HG02798 (cell line): Measurements from ENCODE around the gene CFAP298.
"Not testable (repeated sequence)": the region's sequence is repeated elsewhere in the genome, so short reads cannot be mapped to it uniquely, and the experiment has no call there.

Experiments used
- ATAC-seq: cut with Tn5 transposase; IDR thresholded peaks from one replicate; pipeline ENCODE4 v1.9.1; 2021; ENCODE audit warnings: mild to moderate bottlenecking; ENCODE audit not compliant: unreplicated experiment, poor library complexity

The CFAP298 gene, protein sequence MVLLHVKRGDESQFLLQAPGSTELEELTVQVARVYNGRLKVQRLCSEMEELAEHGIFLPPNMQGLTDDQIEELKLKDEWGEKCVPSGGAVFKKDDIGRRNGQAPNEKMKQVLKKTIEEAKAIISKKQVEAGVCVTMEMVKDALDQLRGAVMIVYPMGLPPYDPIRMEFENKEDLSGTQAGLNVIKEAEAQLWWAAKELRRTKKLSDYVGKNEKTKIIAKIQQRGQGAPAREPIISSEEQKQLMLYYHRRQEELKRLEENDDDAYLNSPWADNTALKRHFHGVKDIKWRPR

DNA sequence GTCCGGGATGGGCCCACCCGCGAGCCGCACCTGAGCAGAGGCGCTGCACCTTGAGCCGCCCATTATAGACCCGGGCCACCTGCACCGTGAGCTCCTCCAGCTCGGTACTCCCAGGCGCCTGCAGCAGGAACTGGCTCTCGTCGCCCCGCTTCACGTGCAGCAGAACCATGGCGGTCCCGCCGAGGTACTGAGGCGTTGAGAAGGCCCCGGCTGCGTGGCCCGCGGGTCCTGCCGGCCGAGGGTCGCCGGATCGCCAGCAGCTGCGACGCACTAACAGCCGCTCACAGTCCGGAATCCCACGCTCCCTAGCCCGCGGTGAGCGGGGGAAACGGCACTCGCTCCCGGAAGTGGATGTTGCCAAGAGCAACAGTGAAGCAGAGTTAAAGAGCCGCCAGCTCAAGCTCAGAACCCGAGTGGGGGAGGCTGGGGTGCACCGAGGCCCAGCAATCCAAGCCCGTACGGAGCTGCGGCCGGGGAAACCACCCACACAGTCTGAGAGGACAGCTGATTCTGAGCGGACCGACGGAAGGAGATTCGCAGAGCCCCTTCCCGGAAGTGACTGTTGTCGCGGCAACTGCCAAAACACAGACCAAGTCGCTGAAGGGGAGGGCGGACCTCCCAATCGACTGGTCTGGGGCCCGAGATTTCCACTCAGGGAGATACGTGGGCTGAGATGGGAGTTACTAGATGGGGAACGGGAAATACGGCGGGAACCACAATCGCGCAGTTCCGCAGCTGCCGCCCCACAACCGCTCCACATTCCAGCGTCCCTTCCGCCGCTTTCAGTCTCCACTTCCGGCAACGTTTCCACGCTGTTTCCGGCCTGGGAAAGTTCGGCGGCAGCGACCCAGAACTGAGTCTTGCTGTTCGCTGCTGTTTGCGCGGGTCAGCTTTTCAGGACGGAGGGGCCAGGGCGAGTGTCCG lies at the start of gene CFAP298:
Gene CFAP298 (minus strand): TSS at position 303 of the 924 bp plus-strand sequence. CDS start 134 bp downstream, at position 169.
- ATAC-seq = peak; percentile 97

DNA sequence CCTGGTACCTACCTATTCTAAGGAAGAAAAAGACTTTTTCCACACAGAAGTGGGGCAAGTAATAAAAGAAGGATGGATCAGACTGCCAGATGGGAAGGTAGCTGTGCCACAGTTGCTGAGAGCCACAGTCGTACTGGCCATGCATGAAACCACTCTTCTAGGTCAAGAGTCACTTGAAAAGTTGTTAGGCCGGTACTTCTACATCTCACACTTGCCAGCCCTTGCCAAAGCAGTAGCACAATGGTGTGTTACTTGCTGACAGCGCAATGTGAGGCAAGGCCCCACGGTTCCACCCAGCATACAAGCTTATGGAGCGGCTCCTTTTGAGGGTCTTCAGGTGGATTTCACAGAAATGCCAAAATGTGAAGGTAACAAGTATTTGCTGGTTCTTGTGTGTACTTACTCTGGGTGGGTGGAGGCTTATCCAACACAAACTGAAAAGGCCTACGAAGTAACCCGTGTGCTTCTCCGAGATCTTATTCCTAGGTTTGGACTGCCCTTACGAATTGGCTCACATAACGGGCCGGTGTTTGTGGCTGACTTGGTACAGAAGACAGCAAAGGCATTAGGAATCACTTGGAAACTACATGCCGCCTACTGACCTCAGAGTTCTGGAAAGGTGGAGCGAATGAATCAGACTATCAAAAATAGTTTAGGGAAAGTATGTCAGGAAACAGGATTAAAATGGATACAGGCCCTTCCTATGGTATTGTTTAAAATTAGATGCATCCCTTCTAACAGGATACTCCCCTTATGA lies 49.0 kb upstream of the CFAP298 start:
- not testable (repeated sequence) for ATAC-seq

DNA sequence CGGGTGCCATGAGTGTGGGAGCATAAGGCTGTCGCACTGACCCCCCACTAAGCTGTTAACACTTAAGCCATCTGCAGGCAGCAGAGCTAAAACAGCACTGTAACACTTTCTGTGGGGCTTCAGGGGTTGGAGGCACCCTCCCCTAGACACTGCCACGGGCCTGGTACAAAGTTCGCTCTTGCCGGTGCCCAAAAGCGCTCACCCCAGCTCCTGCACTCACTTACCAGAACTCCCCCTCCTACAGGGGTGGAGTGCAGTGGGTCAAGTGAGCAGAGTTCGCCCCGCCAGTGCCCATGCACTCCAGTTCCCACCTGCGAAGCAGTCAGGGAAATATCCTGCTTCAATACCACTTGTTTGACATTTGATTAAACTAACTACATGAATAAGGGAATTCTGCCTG lies 46.3 kb upstream of the CFAP298 start:
- no peak for ATAC-seq

DNA sequence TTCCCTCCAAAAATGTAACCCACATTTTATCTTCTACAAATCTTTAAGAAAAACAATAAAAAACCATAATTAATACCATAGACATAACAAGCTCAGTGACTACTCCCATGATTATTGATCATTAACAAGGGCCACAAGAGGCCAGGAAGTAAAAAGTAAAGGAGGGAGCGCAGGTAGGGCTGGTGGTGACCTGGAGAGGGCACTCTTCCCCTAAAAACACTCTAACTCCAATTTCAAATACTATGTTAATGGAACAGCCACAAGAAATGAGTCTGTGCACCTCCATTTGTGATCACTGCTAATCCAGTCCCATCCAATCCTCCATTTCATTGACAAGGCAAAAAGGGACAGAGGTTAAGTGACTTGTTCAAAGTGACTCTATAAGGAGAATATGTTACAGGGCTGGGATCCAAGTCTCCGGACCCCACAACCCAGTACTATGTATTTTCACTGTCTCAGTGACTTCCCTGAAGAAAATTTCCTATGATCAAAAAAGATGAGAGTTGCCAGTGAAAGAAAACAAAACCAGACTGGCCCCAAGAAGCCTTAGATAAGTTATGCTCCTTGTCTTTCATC lies 41.2 kb upstream of the CFAP298 start:
- no peak for ATAC-seq

DNA sequence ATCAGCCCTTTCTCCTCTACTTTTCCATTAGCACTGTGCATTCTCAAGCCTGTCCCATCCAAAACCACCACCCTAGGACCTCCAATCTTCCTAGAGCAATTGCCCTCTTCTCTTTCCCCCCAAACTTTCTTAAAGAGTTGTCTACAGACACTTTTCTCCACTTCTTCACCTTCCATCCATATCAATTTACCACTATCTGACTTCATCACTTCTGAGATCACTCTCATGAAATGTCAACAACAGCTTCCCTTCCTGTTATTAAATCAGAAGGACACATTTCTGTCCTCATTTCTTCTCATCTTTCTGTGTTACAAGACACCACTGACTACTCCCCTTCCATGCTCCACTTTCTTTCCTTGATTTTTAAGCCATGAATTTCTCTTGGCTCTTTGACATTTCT lies 36.0 kb upstream of the CFAP298 start:
- no peak for ATAC-seq

DNA sequence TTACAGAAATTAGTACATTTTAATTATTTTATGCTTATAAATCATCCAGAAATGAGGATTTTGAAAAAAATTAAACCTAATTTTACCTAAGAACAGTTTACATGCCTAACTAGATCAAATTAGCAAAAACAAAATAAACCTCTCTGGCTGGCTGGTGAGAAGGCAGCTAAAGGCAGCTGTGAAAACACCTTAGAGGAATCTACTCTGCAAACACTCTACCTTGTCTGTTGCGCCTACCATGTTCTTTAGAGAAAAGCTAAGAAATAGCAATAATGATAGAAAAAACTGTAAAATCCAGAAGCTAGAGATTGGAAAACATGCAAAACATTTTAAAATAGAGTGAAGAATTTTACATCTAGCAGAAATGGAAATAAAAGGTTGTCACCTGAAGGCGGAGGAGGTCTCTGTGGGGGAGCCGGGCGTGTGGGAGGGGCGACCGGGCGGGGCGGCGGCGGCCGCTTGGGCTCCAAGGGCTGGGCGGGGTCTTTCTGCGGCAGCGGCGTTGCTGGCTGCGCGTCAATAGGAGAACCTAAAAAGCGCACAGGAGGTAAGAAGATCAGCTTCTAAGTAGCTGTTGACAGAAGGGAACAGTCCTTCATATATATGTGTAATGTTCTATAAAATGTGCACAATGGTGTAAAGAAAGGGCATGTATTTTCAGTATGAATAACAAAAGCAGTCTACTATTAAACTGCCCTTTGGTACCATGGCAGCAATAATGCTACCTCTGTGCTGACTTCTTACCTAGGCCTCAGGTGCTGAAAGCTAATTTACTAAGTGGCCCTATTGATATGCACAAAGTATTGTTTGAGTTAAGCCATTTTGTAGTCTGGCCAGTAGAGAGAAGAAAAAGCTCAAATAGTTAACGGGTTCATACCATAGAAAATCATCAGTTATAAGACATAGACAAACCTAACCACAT lies 33.3 kb upstream of the CFAP298 start:
- ATAC-seq = no peak

DNA sequence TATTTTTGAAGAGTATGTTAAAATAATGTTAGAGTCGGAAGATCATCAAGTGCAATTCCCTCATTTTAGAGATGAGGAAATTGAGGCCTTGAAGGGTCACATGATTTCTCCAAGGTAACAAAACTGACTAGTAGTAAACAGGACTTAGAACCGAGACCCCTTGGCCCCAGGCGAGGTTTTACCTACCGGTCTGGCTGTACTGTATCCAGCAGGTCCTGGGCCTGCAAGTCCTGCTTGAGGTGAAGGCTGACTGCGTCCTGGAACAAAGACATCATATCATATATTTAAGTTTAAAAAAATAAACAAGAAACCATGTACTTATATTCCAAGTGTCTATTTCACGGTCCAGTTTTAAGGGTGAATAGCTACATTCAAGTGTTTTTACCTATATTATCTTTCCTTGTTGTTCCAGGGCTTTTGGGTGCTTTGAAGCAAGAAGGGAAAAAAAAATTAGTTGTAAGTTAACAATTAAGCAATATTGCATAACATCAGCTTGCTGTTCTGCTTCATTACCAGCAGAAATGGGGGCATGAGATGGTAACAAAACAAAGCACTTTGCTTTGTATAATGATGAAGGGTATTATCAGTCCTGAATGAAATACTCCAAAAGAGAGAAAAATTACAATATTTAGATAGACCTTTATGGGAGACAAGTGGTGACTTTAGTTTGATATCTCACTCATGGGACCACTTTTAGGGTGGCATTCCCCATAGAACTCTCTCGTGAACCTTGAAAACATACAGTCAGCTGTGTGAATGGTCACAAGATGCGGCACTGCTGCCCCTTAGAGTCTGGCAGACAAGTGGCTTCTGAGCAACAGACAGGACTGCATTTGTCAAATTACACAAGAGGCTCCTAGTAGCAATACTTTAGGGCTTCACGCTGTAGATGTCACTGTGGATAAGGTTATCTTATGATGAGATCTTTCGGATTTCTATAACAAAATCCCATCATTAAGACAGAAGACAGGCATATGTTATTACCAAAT lies 29.8 kb upstream of the CFAP298 start:
- no peak for ATAC-seq

DNA sequence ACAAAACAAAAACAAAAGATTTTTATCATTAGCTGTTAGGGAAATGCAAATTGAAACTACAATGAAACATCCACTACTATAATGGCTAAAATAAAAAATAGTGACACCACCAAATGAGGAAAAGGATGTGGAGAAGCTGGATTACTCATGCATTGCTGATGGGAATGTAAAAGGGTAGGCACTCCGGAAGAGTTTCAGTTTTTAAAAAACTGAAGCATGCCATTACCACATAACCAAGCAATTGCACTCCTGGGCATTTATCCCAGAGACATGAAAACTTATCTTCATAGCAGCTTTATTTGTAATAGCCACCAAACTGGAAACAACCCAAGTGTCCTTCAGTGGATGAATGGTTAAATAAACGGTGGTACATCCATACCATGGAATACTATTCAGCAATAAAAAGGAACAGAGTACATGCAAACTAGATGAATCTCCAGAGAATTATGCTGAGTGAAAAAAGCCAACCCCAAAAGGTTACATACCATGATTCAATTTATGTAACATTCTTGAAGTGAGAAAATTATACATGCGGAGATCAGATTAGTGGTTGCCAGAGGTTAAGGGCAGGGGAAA lies 14.5 kb upstream of the CFAP298 start:
- ATAC-seq = no peak

DNA sequence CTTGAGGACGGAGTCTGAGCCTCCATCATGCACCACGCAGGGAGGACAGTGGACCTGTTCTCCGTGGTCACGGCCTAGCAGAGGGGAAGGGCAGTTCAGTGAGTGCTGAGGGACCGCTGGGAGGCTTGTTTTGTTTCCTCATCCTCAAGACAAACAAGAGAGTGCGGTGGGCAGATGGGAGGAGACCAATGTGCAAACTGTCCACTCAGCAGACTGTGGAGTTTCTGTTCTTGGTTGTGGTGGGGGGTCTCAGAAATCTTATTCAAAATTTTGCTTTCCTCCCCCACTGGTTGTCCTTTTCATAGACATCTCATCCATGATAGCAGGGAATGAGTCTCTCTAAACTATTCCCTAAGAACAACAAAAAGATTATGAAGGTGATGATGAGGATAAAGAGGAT lies 6.0 kb upstream of the CFAP298 start:
- ATAC-seq = not testable (repeated sequence)

DNA sequence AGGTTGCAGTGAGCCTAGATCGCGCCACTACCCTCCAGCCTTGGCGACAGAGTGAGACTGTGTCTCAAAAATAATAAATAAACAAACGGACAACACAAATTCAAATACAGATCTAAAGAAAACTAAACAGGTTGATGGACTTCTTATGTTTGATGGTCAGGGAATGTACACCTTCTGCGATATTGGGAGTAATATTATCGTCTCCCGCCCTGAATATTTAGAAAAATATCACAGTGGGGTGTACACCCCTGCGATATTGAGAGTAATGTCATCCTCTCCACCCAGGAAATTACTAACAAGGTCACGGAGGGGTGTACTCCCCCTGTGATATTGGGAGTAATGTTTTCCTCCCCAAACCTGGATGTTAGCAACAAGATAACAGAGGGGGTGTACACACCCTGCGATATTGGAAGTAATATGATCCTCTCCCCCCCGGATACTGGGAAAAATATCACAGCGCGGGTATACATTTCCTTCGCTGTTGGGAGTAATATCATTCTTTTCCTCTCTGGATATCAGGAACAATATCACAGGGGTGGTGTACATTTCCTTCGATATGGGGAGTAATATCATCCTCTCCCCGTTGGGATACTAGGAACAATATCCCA lies 1.4 kb upstream of the CFAP298 start:
- no peak for ATAC-seq

DNA sequence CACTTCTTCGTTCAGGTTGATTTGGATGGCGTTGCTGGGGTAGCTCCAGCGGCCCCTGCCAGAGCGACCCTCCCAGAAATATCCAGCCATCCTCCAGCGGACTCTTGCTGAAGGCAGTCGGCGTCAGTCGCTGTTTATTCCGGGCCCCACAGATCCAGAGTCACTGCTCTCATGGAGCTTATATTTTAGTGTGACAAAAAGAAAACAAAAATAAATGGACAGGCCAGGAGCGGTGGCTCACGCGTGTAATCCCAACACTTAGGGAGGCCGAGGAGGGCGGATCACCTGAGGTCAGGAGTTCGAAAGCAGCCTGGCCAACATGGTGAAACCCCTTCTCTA lies 791 bp upstream of the CFAP298 start:
- no peak for ATAC-seq

DNA sequence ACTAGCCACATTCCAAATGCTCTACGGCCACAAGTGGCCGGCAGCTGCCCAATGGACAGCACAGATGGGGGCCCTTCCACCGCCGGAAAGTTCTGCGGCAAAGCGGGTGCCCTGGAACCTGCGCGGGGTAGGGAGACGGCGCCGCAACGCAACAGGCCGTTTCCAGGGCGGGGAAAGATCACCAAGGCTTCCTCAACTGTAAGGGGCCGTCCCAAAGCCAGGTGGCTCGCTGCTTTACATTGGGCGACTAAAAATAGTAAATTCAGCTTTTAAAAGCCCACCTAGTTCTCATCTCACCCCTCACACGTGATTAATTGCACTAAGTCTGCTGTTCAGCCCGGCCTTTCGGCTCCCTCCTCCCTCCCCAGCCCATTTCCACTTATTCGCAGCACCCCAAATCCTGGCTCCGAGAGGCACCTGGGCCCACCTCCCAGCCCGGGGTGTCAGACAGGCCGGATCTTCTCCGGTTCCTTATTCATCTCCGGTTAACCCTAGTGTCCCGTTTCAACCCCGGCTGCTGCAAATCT lies 643 bp downstream of the CFAP298 start:
- ATAC-seq = no peak

DNA sequence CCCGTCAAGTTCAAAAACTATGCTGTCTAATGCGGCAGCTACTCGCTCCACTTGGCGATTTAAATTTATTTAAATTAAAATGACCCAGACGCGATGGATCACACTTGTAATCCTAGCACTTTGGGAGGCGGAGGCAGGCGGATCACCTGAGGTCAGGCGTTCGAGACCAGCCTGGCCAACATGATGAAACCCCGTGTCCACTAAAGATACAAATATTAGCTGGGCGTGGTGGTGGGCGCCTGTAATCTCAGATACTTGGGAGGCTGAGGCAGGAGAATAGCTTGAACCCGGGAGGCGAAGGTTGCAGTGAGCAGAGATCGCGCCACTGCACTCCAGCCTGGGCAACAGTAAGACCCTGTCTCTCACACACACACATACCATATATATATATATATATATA lies 1.2 kb downstream of the CFAP298 start:
- ATAC-seq = not testable (repeated sequence)

DNA sequence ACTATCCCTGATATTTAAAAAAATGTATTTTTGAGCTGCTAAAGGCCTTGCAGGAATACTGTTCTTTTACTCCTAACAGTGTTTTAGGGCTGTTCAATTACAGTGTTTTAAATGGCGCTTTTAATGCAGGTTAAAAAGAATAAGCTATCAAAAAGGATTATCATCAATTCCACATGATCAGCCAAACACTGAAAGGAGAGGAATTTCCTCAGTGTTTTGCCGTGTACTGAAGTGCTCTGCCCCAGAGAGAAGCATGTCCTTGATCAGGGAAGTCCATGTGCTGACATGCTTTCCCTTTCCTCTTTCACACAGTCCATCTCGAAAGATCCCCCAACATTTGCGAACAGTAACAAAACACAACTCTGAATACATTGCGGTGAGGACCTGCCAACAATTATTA lies 3.3 kb downstream of the CFAP298 start:
- no peak for ATAC-seq

DNA sequence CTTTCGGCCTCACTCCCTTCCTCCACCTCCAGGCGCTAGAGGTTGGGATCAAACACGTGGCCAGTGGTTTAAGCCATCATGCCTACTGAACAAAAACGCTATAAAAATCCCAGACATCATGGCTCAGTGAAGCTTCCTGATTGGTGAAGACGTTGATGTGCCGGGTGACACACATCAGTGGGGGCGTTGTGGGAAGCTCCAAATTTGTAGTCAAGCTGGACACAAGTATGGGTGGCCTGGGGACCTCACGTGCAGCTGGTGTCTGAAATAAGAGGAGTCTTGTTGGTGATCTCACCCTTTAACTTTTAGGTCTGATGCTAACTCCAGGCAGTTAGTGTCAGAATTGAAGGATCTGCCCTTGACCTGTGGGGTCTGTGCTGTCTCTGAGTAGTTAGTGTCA lies 6.7 kb downstream of the CFAP298 start:
- ATAC-seq = no peak

DNA sequence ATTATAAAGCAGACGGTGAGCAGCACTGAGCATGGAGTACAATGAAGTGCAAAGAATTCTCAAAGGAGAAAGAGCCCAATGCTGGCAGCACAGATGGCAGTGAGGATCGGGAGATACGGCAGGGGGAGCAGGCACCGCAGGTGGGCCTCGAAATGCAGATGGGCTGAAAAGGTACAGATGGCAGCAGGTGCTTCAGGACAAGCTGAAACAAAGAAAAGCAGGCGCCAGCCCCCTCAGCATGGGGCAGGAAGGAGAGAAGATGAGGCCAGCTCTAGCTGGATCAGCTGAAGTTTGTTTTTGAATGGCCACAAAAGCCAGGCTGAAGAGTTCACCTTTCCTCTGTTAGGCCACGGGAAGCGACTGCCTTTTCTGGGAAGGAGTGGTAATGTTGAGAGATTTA lies 7.7 kb downstream of the CFAP298 start:
- ATAC-seq = no peak

DNA sequence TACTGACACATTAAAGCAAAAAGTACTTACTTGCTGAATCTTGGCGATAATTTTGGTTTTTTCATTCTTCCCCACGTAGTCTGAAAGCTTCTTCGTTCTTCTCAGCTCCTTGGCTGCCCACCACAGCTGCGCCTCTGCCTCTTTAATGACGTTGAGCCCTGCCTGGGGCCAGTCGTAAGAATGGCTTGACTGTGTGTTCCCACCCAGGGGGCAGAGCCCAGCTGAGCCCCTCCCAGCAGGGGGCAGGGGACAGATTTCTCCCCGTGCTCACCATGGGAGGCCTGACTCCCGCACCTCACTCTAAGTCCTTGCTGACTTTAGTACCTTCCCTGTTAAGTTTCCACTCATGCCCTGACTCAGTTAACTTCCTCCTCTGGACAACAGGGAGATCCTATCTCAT lies 9.0 kb downstream of the CFAP298 start:
- no peak for ATAC-seq
